DND-41 (cell line): ENCODE measurements around the gene ITGA8.

Source experiments
- ATAC-seq: fragments of 200-7000 bp; cut with Tn5 transposase; 3 replicates; pipeline ENCODE4 v1.9.1; 2021; ENCODE audit warnings: low read depth; ENCODE audit not compliant: insufficient read depth
- DNase-seq: peaks from one replicate; pipeline ENCODE4 v3.0.0-alpha.2; 2020
- H2AFZ ChIP-seq: 2 replicates; pipeline ENCODE4 v1.6.0; 2012; ENCODE audit warnings: low read depth, low read length
- H3K27ac ChIP-seq: 2 replicates; pipeline ENCODE4 v1.5.1; 2012; ENCODE audit warnings: low read length, inconsistent platforms
- H3K27me3 ChIP-seq: fragments of 200-600 bp; sonication (generic); 2 replicates; pipeline ENCODE4 v1.6.0; 2012; ENCODE audit warnings: low read length, mild to moderate bottlenecking, inconsistent platforms; ENCODE audit not compliant: insufficient read depth, poor library complexity
- H3K36me3 ChIP-seq: 2 replicates; pipeline ENCODE4 v1.5.1; 2012; ENCODE audit warnings: low read length, inconsistent platforms; ENCODE audit not compliant: insufficient read depth
- H3K4me1 ChIP-seq: 2 replicates; pipeline ENCODE4 v1.5.1; 2012; ENCODE audit warnings: mild to moderate bottlenecking, low read length; ENCODE audit not compliant: insufficient read depth
- H3K4me2 ChIP-seq: 2 replicates; pipeline ENCODE4 v1.6.0; 2012; ENCODE audit warnings: mild to moderate bottlenecking, moderate library complexity, low read length, inconsistent platforms; ENCODE audit not compliant: insufficient read depth
- H3K4me3 ChIP-seq, 2 experiments: fragments of 200-600 bp in 1 of 2; shearing (Covaris generic) in 1 of 2; 2 replicates each; pipeline ENCODE4 v1.5.1; 2012 to 2016; ENCODE audit warnings: inconsistent platforms in 2 of 2, low read length in 2 of 2, mild to moderate bottlenecking in 2 of 2, low read depth in 1 of 2, moderate library complexity in 1 of 2
- H3K79me2 ChIP-seq: 2 replicates; pipeline ENCODE4 v1.6.0; 2012; ENCODE audit warnings: low read length, inconsistent platforms; ENCODE audit not compliant: insufficient read depth
- H3K9ac ChIP-seq: 2 replicates; pipeline ENCODE4 v1.6.0; 2012; ENCODE audit warnings: low read depth, mild to moderate bottlenecking, inconsistent platforms, low read length, moderate library complexity
- H3K9me3 ChIP-seq: 2 replicates; pipeline ENCODE4 v1.5.1; 2012; ENCODE audit warnings: low read length, moderate library complexity, mild to moderate bottlenecking, inconsistent platforms; ENCODE audit not compliant: insufficient read depth, severe bottlenecking
- H4K20me1 ChIP-seq: 2 replicates; pipeline ENCODE4 v1.6.0; 2012; ENCODE audit warnings: low read length; ENCODE audit not compliant: insufficient read depth
- EZH2 ChIP-seq: IDR thresholded peaks from 3 replicates; pipeline ENCODE4 v1.6.1; 2012; ENCODE audit warnings: borderline replicate concordance, low read depth, mild to moderate bottlenecking, moderate library complexity, low read length, inconsistent platforms; ENCODE audit not compliant: severe bottlenecking
- TF ChIP-seq, protein P1 (sequence below): IDR thresholded peaks from 2 replicates; pipeline ENCODE4 v1.5.1; 2012; ENCODE audit warnings: borderline replicate concordance, low read length, moderate library complexity, mild to moderate bottlenecking; ENCODE audit not compliant: poor library complexity, severe bottlenecking; ENCODE audit errors: extremely low read depth

Gene ITGA8

DNA sequence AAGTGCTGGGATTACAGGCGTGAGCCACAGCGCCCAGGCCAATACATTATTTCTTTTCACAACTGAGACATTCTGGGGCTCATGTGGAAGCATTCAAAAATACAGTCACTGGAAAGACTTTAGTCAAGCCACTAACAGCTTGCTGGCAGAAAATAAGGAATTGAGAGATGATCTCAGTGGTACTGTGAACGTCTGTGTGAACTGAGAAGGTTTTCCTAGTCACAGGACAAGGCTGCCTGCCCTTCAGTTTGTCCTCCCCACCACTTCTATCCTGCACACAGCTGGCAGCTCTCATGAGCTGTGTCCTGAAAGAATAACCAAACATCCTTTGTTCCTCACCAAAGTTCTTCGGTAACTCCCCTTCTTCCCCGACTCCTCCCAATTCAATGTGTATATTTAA is 31.3 kb upstream of the ITGA8 start:
- H3K4me1 ChIP-seq: no peaks in the 10 kb centered on the region
- no peak overlapping the region for H3K9ac ChIP-seq
- H3K9me3 ChIP-seq: no peaks in the 10 kb centered on the region
- H3K27me3 ChIP-seq: no peaks in the 10 kb centered on the region
- H4K20me1 ChIP-seq: no peaks in the 10 kb centered on the region
- H2AFZ ChIP-seq: no peak overlapping the region
- no peak for TF ChIP-seq EZH2
- TF ChIP-seq, protein P1, sequence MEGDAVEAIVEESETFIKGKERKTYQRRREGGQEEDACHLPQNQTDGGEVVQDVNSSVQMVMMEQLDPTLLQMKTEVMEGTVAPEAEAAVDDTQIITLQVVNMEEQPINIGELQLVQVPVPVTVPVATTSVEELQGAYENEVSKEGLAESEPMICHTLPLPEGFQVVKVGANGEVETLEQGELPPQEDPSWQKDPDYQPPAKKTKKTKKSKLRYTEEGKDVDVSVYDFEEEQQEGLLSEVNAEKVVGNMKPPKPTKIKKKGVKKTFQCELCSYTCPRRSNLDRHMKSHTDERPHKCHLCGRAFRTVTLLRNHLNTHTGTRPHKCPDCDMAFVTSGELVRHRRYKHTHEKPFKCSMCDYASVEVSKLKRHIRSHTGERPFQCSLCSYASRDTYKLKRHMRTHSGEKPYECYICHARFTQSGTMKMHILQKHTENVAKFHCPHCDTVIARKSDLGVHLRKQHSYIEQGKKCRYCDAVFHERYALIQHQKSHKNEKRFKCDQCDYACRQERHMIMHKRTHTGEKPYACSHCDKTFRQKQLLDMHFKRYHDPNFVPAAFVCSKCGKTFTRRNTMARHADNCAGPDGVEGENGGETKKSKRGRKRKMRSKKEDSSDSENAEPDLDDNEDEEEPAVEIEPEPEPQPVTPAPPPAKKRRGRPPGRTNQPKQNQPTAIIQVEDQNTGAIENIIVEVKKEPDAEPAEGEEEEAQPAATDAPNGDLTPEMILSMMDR: no peak
- DNase-seq (no peak), ATAC-seq (no peak)
- H3K36me3 ChIP-seq: no peaks in the 10 kb centered on the region
- H3K4me3 ChIP-seq: no peak overlapping the region
- no peak overlapping the region for H3K4me2 ChIP-seq
- H3K27ac ChIP-seq: no peak overlapping the region
- no peaks in the 10 kb centered on the region for H3K79me2 ChIP-seq

DNA sequence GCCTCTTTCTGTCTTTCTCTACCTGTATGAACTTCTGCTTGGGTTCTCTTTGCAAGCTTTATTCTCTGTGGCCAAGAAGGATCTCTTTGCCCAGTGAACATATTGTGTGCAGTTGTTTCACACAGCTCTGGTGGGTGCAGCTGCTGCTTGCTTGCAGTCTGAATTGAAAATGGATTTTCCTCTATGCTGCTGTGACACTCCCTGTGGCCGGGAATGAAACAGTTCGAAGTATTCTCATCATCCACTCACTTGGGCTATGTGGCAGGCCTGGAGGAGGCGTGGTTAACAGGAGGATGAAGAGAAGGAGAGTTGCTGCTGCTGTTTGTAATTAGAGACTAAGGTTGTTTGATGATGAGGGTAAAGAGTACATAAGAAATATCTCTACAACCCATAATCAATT is 28.4 kb upstream of the ITGA8 start:
- Histone ChIP-seq H3K4me3 (no peak overlapping the region), H3K9ac (no peak overlapping the region), H3K4me2 (no peak overlapping the region), H3K27ac (no peak overlapping the region), H3K79me2 (no peaks in the 10 kb centered on the region), H4K20me1 (no peaks in the 10 kb centered on the region), H3K4me1 (no peaks in the 10 kb centered on the region), H3K9me3 (no peaks in the 10 kb centered on the region), H3K27me3 (no peaks in the 10 kb centered on the region), H3K36me3 (no peaks in the 10 kb centered on the region), H2AFZ (no peak overlapping the region)
- TF ChIP-seq EZH2: no peak
- TF ChIP-seq, protein P1: no peak
- ATAC-seq (no peak), DNase-seq (no peak)

DNA sequence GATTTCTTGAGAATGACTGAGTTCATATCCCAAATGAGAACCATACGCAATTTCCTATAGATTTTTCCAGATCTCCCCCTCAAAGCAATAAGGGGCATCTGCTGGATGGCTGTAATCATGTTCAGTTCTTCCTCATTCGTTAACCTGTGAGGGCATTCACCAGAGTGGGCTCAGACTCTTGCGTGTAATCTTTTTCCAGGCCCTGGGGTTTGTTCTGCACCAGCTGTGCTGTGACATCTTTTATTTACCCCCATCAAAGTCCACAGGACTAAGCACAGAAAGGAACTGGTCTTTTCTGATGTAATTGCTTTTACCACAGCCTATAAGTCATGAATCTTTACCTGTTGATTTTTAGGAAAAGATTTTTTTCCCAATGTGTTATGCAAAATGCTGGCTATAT is 27.9 kb upstream of the ITGA8 start:
- H3K27me3 ChIP-seq: no peaks in the 10 kb centered on the region
- no peak overlapping the region for H3K27ac ChIP-seq
- H2AFZ ChIP-seq: no peak overlapping the region
- no peaks in the 10 kb centered on the region for H3K9me3 ChIP-seq
- no peak overlapping the region for H3K4me2 ChIP-seq
- no peaks in the 10 kb centered on the region for H3K79me2 ChIP-seq
- H3K36me3 ChIP-seq: no peaks in the 10 kb centered on the region
- DNase-seq: no peak
- H3K9ac ChIP-seq: no peak overlapping the region
- no peak overlapping the region for H3K4me3 ChIP-seq
- TF ChIP-seq, protein P1: no peak
- no peak for TF ChIP-seq EZH2
- no peaks in the 10 kb centered on the region for H3K4me1 ChIP-seq
- H4K20me1 ChIP-seq: no peaks in the 10 kb centered on the region
- no peak for ATAC-seq

DNA sequence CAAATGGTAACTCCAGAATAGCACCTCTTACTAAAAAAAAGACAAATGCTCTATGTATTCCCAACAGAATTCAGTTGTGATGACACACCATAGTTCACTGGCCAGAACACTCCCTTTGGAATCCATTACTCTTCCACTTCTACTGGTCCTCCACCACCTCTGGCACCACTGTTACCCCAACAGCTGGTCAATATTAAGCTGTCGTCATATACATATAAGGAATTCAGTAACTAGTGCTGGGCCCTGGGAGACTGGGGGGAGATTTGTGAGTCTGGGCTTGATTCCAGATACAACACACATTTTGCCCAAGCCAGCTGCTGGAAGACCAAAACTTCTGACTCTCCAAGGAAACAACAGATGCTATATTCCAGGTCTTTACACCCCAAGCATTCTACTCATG is 26.0 kb upstream of the ITGA8 start:
- Histone ChIP-seq H3K27me3 (no peaks in the 10 kb centered on the region), H3K4me2 (no peak overlapping the region), H3K9me3 (no peaks in the 10 kb centered on the region), H2AFZ (no peak overlapping the region), H4K20me1 (no peaks in the 10 kb centered on the region), H3K4me3 (no peak overlapping the region), H3K9ac (no peak overlapping the region), H3K36me3 (no peaks in the 10 kb centered on the region), H3K79me2 (no peaks in the 10 kb centered on the region), H3K4me1 (no peaks in the 10 kb centered on the region), H3K27ac (no peak overlapping the region)
- TF ChIP-seq, protein P1: no peak
- no peak for TF ChIP-seq EZH2
- ATAC-seq: no peak
- DNase-seq: no peak
